Activated T-cell treated with anti-CD3 and anti-CD28 coated beads for 4 hours (primary cell): ENCODE data around the gene ARMH1.
"Not testable (repeated sequence)": the region's sequence is repeated elsewhere in the genome, so short reads cannot be mapped to it uniquely, and the experiment has no call there.

ENCODE experiments used
- DNase-seq: peaks from one replicate; pipeline ENCODE4 v3.0.0-alpha.2; 2020

Gene ARMH1

GRCh38 chr1:44724955-44725698, 50.6 kb downstream of the ARMH1 start:
- DNase-seq, result no peak

GRCh38 chr1:44730741-44731512, 56.4 kb downstream of the ARMH1 start, which contains the start of gene RNU5D-1:
Gene RNU5D-1, minus strand, starts transcription at chr1:44731170.
- peak; percentile 95 for DNase-seq

GRCh38 chr1:44733365-44733764, 58.9 kb downstream of the ARMH1 start:
- no peak for DNase-seq

- DNase-seq, result no peak
Measured at GRCh38 chr1:44733784-44734183, 59.3 kb downstream of the ARMH1 start.

- no peak for DNase-seq
Measured at GRCh38 chr1:44735992-44736391, 61.5 kb downstream of the ARMH1 start.

- DNase-seq, result not testable (repeated sequence)
Measured at GRCh38 chr1:44738953-44739306, 64.4 kb downstream of the ARMH1 start.

- DNase-seq, result peak; percentile 96
Measured at GRCh38 chr1:44739307-44740178, 65.0 kb downstream of the ARMH1 start, which contains the start of gene KIF2C. Gene KIF2C, plus strand, starts transcription at chr1:44739837. Its CDS starts 96 bp downstream, at chr1:44739933.

GRCh38 chr1:44740179-44740617, 65.7 kb downstream of the ARMH1 start:
- no peak for DNase-seq

- DNase-seq, result no peak
Measured at GRCh38 chr1:44743211-44743610, 68.7 kb downstream of the ARMH1 start.

GRCh38 chr1:44747878-44748277, 73.4 kb downstream of the ARMH1 start:
- no peak for DNase-seq

GRCh38 chr1:44757420-44757819, 82.9 kb downstream of the ARMH1 start:
- DNase-seq, result no peak

- DNase-seq, result no peak
Measured at GRCh38 chr1:44759077-44759476, 84.6 kb downstream of the ARMH1 start.

GRCh38 chr1:44760876-44761275, 86.4 kb downstream of the ARMH1 start:
- no peak for DNase-seq

GRCh38 chr1:44766421-44766820, 91.9 kb downstream of the ARMH1 start:
- DNase-seq, result not testable (repeated sequence)
